Peyer's patch (tissue), 4 donors: ENCODE data around the gene LUZP1. TPM values are rescaled to one million over a fixed set of nuclear protein-coding genes. Genes with fewer than 3 reads are reported as not detected.
"Not testable (repeated sequence)": the region's sequence is repeated elsewhere in the genome, so short reads cannot be mapped to it uniquely, and the experiment has no call there.

Source experiments
- DNase-seq, 3 donors: peaks; one replicate each; pipeline ENCODE4 v3.0.0-alpha.2; 2017 to 2019
- H3K27ac ChIP-seq, 4 donors: fragments of 200-600 bp; sonication (generic); one replicate each; pipeline ENCODE4 v1.5.1; 2016 to 2019
- H3K27me3 ChIP-seq, 2 donors: fragments of 200-600 bp; sonication (generic); one replicate each; pipeline ENCODE4 v1.5.1; 2019
- H3K36me3 ChIP-seq, 3 donors: fragments of 200-600 bp; sonication (generic); one replicate each; pipeline ENCODE4 v1.5.1; 2016 to 2019
- H3K4me1 ChIP-seq, 4 donors: fragments of 200-600 bp; sonication (generic); one replicate each; pipeline ENCODE4 v1.5.1; 2016 to 2019
- H3K4me3 ChIP-seq, 4 donors: fragments of 200-600 bp; sonication (generic); 1 replicate in 3 of 4; 2 replicates in 1 of 4; pipeline ENCODE4 v1.5.1; 2016 to 2019; ENCODE audit warnings: mild to moderate bottlenecking in 1 of 4
- H3K9me3 ChIP-seq, 4 donors: fragments of 200-600 bp; sonication (generic); one replicate each; pipeline ENCODE4 v1.5.1; 2016 to 2019; ENCODE audit warnings: mild to moderate bottlenecking in 1 of 4
- POLR2A ChIP-seq, 2 donors: fragments of 450-650 bp; IDR thresholded peaks; one replicate each; pipeline ENCODE4 v1.5.1; 2017; ENCODE audit warnings: antibody characterized with exemption in 2 of 2, mild to moderate bottlenecking in 2 of 2, moderate library complexity in 2 of 2
- total RNA-seq, 4 donors: library from RNA; depleted of rRNA; stranded (reverse); fragments of >200 nt; gene quantifications; one replicate each; pipeline ENCODE4 v1.1.0, GENCODE V29; 2016
- TF ChIP-seq, protein P1 (sequence below), 6 experiments: fragments of 450-650 bp in 4 of 6; fragments of 200-600 bp in 2 of 6; sonication (generic) in 1 of 6; IDR thresholded peaks; one replicate each; pipeline ENCODE4 v1.5.1; 2017 to 2019; ENCODE audit warnings: antibody characterized with exemption in 6 of 6, mild to moderate bottlenecking in 3 of 6, moderate library complexity in 1 of 6

LUZP1 gene
- total RNA-seq, 4 donors from 2014 or later, result 38.8 to 92.8 (median 70.4) TPM

DNA sequence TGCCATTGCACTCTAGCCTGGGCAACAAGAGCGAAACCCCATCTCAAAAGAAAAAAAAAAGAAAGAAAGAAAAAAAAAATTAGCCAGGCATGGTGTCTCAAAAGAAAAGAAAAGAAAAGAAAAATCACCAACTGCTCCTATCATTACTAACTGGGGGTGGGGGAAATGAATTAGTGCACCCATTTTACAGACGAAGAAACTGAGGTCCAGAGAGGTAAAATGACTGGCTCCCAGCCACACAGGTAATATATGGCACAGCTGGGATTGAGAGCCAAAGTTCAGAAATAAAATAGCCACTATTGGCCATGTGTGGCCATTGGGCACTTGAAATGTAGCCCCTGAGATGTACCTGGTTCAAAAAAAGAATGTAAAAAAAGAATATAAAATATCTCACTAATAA, 39.9 kb upstream of the LUZP1 start:
- Histone ChIP-seq H3K4me1 (no peaks in the 10 kb centered on the region), H3K27me3 (no peaks in the 10 kb centered on the region), H3K27ac (no peak overlapping the region), H3K36me3 (peaks cover 0 to 10% (median 0%) of the 10 kb centered on the region in 3 donors), H3K9me3 (no peaks in the 10 kb centered on the region), H3K4me3 (no peak overlapping the region)
- TF ChIP-seq POLR2A (IDR thresholded peaks at IDR 0.05), result no peak
- TF ChIP-seq, protein P1, sequence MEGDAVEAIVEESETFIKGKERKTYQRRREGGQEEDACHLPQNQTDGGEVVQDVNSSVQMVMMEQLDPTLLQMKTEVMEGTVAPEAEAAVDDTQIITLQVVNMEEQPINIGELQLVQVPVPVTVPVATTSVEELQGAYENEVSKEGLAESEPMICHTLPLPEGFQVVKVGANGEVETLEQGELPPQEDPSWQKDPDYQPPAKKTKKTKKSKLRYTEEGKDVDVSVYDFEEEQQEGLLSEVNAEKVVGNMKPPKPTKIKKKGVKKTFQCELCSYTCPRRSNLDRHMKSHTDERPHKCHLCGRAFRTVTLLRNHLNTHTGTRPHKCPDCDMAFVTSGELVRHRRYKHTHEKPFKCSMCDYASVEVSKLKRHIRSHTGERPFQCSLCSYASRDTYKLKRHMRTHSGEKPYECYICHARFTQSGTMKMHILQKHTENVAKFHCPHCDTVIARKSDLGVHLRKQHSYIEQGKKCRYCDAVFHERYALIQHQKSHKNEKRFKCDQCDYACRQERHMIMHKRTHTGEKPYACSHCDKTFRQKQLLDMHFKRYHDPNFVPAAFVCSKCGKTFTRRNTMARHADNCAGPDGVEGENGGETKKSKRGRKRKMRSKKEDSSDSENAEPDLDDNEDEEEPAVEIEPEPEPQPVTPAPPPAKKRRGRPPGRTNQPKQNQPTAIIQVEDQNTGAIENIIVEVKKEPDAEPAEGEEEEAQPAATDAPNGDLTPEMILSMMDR (IDR thresholded peaks at IDR 0.05), result no peak
- DNase-seq, result no peak

DNA sequence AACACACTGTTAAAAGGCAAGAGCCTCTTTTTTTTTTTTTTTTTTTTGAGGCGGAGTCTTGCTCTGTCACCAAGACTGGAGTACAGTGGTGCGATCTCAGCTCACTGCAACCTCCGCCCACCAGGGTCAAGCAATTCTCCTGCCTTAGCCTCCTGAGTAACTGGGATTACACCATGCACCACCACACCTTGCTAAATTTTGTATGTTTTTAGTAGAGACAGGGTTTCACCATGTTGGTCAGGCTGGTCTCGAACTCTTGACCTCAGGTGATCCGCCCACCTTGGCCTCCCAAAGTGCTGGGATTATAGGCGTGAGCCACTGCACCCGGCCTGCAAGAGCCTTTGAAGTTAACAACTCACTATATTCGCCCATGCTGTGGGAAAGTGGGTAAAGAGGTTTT, 39.1 kb upstream of the LUZP1 start:
- H3K4me3 ChIP-seq, H3K36me3 ChIP-seq, H3K27ac ChIP-seq, DNase-seq, H3K27me3 ChIP-seq, H3K4me1 ChIP-seq, H3K9me3 ChIP-seq: not testable (repeated sequence)

DNA sequence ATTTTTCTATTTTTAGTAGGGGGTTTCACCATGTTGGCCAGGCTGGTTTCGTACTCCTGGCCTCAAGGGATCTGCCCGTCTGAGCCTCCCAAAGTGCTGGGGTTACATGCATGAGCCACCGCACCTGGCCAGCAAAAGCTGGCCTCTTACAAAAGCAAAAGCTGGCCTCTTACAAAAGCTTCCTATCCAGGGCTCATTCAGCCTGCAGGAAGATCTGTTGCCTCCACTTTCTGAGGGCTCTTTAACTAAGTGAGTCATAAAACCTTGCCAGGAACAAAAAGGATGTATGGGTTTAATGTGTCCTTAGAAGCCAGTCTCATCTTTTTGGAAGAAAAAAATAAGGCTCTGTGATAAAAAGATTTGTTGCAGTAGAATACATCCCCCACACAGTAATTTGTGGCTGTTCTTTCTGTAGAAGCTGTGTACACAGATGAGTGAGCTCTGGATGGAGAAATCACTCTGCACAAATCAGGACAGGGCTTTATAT, 33.6 kb upstream of the LUZP1 start:
- Histone ChIP-seq H3K36me3 (peaks cover 0 to 10% (median 0%) of the 10 kb centered on the region in 3 donors), H3K4me3 (no peak overlapping the region), H3K27ac (no peak overlapping the region), H3K4me1 (no peaks in the 10 kb centered on the region), H3K27me3 (no peaks in the 10 kb centered on the region), H3K9me3 (no peaks in the 10 kb centered on the region)
- TF ChIP-seq, protein P1 (IDR thresholded peaks at IDR 0.05), result no peak
- TF ChIP-seq POLR2A (IDR thresholded peaks at IDR 0.05), result no peak
- DNase-seq, result no peak

DNA sequence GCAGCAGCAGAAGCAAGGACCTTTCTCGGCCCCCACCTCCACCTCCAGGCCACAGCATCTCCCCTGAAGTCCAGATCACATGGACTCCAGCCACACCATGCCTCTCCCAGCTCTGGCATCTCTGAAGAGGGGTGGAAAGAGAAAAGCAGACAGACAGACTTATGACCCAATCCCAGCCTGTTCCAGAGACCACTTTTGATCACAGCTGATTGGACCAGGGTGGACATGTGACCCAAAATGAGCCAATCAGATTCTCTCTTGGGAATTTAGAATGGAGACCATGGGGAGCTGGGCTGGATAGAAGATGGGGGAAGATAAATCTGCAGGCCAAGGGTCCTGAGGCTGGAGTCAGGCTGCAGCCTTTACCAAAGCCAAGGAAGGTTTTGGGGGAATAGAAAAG, 32.2 kb upstream of the LUZP1 start:
- no peak for DNase-seq
- Histone ChIP-seq H3K27me3 (no peaks in the 10 kb centered on the region), H3K4me1 (no peaks in the 10 kb centered on the region), H3K36me3 (peaks cover 0 to 3% (median 0%) of the 10 kb centered on the region in 3 donors), H3K9me3 (no peaks in the 10 kb centered on the region), H3K27ac (no peak overlapping the region), H3K4me3 (no peak overlapping the region)
- TF ChIP-seq, protein P1 (IDR thresholded peaks at IDR 0.05), result no peak
- no peak for TF ChIP-seq POLR2A (IDR thresholded peaks at IDR 0.05)

DNA sequence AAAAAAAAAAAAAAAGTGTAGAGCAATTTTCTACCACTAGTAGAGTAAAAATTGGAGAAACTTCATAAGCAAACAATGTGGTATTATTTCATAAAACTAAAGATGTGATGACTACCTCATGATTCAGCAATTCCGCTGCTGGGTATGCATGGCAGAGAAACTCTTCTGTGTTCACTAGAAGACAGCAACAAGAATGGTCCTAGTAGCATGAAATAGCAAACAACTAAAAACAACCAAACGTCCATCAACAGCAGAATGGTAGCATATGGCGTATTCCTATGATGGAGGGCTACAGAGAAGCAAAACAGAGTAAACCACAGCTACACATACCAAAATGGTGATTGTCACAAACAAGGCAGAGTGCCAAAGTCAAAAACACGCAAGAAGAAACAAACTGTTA, 29.7 kb upstream of the LUZP1 start:
- no peak overlapping the region for H3K4me3 ChIP-seq
- H3K27me3 ChIP-seq, result no peaks in the 10 kb centered on the region
- no peak for DNase-seq
- no peak overlapping the region for H3K27ac ChIP-seq
- H3K4me1 ChIP-seq, result no peaks in the 10 kb centered on the region
- no peaks in the 10 kb centered on the region for H3K36me3 ChIP-seq
- no peaks in the 10 kb centered on the region for H3K9me3 ChIP-seq
- TF ChIP-seq, protein P1 (IDR thresholded peaks at IDR 0.05), result no peak
- TF ChIP-seq POLR2A (IDR thresholded peaks at IDR 0.05), result no peak

DNA sequence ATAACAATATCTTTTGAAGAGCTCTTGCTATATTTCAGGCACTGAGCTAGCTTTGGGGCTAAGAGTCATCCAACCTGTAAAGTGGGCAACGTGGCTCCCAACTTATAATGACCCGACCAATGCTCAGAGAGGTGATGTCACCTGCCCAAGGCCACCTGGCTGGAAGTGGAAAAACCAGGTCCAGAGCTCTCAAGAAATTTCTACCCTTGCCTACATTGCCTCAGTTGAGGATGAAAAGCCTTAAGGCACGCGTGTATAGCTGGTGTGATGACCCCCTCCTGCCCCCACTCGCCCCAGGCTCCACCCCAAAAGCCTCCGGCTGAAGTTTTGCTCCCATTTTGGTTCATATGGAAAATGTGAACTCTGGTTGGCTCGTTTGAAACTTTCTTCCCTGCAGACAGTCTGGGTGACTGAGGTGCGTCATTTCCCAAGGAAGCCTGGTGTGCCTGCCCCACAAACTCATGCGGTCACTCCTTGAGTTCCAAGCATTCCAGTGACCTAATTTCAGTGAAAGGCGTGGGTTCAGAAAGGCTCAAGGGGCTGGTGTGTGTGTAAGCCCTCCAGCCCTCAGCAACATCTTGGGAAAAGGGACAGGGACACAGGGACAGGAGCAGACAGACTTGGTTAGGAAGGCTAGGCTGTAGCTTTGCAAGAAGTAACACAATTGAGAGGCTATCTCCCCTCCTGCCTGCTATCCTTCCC, 28.1 kb upstream of the LUZP1 start:
- H3K36me3 ChIP-seq, result no peaks in the 10 kb centered on the region

More for the DNA sequence above, 28.1 kb upstream of the LUZP1 start:
- Histone ChIP-seq H3K27me3 (no peaks in the 10 kb centered on the region), H3K4me3 (no peak overlapping the region), H3K9me3 (no peaks in the 10 kb centered on the region), H3K4me1 (no peaks in the 10 kb centered on the region), H3K27ac (no peak overlapping the region)
- TF ChIP-seq, protein P1 (IDR thresholded peaks at IDR 0.05), result no peak
- no peak for TF ChIP-seq POLR2A (IDR thresholded peaks at IDR 0.05)
- no peak for DNase-seq
